Measurements from ENCODE around the gene SOCS1. TPM values are rescaled to one million over a fixed set of nuclear protein-coding genes. Genes with fewer than 3 reads are reported as not detected.

The SOCS1 gene
- total RNA-seq, 2 experiments from 2014 or later, result 45.1 to 45.6 TPM

DNA sequence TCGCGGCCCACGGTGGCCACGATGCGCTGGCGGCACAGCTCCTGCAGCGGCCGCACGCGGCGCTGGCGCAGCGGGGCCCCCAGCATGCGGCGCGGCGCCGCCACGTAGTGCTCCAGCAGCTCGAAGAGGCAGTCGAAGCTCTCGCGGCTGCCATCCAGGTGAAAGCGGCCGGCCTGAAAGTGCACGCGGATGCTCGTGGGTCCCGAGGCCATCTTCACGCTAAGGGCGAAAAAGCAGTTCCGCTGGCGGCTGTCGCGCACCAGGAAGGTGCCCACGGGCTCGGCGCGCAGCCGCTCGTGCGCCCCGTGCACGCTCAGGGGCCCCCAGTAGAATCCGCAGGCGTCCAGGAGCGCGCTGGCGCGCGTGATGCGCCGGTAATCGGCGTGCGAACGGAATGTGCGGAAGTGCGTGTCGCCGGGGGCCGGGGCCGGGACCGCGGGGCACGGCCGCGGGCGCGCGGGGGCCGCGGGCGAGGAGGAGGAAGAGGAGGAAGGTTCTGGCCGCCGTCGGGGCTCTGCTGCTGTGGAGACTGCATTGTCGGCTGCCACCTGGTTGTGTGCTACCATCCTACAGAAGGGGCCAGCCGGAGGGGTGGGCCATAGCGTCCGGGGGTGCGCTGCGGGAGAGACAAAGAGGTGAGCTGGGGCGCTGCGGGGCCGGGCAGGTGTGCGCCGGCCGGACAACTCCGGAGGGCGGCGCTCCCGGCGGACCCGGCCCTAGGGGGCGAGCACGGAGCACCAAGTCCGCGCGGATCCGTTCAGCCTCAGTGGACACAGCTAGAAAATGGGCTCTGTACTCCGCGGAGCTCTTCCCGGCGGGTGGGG, 879 bp downstream of the SOCS1 start:
- intact Hi-C loops (cut with micrococcal nuclease), result loop anchor here (1.0 to 10.0 kb wide), 5 partner anchors 57 to 540 kb away; partner anchors contain the start of genes NUBP1 and ZC3H7A
- Mint-ChIP-seq H3K4me1 (ENCODE audit: low read depth) (peaks cover 44% of the 10 kb centered on the region), H3K4me3 (peak overlapping the region; percentile 87), H3K9me3 (no peaks in the 10 kb centered on the region), H3K36me3 (ENCODE audit: low read depth) (peaks cover 43% of the 10 kb centered on the region), H3K27ac (peak overlapping the region; percentile 99), H3K27me3 (ENCODE audit: low read depth) (no peaks in the 10 kb centered on the region)
- peak; percentile 68 for DNase-seq
- CTCF ChIA-PET, result interaction anchor here (0.8 to 7.2 kb wide), 27 partner anchors 8 to 299 kb away, joined by 3 to 67 read pairs (median 5); no protein-coding TSS in a partner anchor

DNA sequence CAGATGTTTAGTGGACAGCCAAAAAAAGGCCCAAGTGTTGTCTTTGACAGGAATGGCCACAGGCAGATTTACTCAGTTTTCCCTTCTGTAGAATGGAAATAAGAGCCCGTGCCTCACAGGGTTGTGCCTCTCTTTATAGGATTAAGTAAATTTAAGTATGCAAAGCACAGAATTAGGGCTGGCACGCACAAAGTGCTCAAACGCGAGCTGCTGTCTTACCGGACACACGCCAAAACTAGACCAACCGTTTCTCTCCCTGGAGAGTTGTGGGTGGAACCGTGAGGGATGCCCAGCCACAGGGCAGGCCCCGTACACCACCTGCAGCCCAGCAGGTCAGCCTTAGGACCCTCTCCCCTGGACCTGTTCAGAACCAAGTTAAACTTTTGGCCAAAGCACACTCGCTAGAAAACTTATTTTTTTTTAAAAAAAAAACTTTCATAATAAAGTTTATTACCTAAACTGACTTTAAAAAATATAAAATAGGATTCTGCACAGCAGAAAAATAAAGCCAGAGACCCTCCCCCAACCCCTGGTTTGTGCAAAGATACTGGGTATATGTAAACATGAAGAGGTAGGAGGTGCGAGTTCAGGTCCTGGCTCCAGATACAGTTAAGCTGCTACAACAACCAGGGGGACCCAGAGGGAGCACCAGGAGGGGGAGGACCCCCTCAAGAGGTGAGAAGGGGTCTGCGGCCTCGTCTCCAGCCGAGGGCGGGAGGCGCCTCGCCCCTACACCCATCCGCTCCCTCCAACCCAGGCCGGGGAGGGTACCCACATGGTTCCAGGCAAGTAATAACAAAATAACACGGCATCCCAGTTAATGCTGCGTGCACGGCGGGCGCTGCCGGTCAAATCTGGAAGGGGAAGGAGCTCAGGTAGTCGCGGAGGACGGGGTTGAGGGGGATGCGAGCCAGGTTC, 1.8 kb downstream of the SOCS1 start:
- Mint-ChIP-seq H3K27me3 (ENCODE audit: low read depth) (no peaks in the 10 kb centered on the region), H3K4me1 (ENCODE audit: low read depth) (peaks cover 41% of the 10 kb centered on the region), H3K4me3 (peak overlapping the region; percentile 87), H3K27ac (peak overlapping the region; percentile 99), H3K9me3 (no peaks in the 10 kb centered on the region), H3K36me3 (ENCODE audit: low read depth) (peaks cover 43% of the 10 kb centered on the region)
- peak; percentile 37 for DNase-seq
- intact Hi-C loops (cut with micrococcal nuclease), result loop anchor here (10.0 kb wide), 2 partner anchors 509 to 541 kb away; partner anchors contain the start of genes NUBP1 and ZC3H7A
- CTCF ChIA-PET, result interaction anchor here (0.6 to 7.2 kb wide), 17 partner anchors 8 to 289 kb away, joined by 3 to 67 read pairs (median 4); no protein-coding TSS in a partner anchor

GRCh38 chr16:11253009-11253994, 2.7 kb downstream of the SOCS1 start:
- Mint-ChIP-seq H3K4me3 (peak overlapping the region; percentile 87), H3K4me1 (ENCODE audit: low read depth) (peaks cover 35% of the 10 kb centered on the region), H3K27me3 (ENCODE audit: low read depth) (no peaks in the 10 kb centered on the region), H3K9me3 (no peaks in the 10 kb centered on the region), H3K36me3 (ENCODE audit: low read depth) (peaks cover 46% of the 10 kb centered on the region), H3K27ac (peak overlapping the region; percentile 99)
- peak; percentile 86 for DNase-seq
- CTCF ChIA-PET, result interaction anchor here (0.6 to 3.8 kb wide), 8 partner anchors 28 to 282 kb away, joined by 3 to 32 read pairs (median 4); no protein-coding TSS in a partner anchor
- intact Hi-C loops (cut with micrococcal nuclease), result loop anchor here (10.0 kb wide), 2 partner anchors 509 to 541 kb away; partner anchors contain the start of genes NUBP1 and ZC3H7A

DNA sequence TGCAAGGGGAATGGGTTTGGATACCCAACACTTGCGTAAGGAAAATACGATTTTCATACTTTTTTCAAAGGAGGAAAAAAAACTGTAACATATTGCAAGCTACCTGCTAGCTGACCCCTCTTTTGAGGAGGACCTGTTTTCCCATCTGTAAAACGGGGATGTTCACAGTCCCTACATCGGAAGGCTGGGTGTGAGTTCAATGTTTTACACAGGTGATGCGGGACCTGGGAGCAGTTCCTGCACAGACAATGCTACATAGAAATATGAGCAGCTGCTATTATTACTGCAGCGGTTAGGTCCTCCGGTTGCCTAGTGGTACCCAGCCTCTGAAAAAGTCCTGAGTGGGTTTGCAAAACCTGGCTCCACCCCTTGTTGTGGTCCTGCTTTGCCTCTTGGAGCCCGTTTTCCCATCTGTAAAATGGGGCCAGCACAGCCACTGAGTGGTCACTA, 3.5 kb downstream of the SOCS1 start:
- intact Hi-C loops (cut with micrococcal nuclease), result loop anchor here (1.0 to 10.0 kb wide), 7 partner anchors 19 to 542 kb away; partner anchors contain the start of genes NUBP1 and ZC3H7A
- H3K9me3 Mint-ChIP-seq, result no peaks in the 10 kb centered on the region
- no peak for DNase-seq
- no peaks in the 10 kb centered on the region for H3K27me3 Mint-ChIP-seq (ENCODE audit: low read depth)
- peak overlapping the region; percentile 99 for H3K27ac Mint-ChIP-seq
- H3K4me3 Mint-ChIP-seq, result peak overlapping the region; percentile 87
- H3K36me3 Mint-ChIP-seq (ENCODE audit: low read depth), result peaks cover 49% of the 10 kb centered on the region
- CTCF ChIA-PET, result interaction anchor here (0.6 to 1.9 kb wide), 13 partner anchors 18 to 303 kb away, joined by 3 to 7 read pairs (median 3); no protein-coding TSS in a partner anchor
- peaks cover 35% of the 10 kb centered on the region for H3K4me1 Mint-ChIP-seq (ENCODE audit: low read depth)

DNA sequence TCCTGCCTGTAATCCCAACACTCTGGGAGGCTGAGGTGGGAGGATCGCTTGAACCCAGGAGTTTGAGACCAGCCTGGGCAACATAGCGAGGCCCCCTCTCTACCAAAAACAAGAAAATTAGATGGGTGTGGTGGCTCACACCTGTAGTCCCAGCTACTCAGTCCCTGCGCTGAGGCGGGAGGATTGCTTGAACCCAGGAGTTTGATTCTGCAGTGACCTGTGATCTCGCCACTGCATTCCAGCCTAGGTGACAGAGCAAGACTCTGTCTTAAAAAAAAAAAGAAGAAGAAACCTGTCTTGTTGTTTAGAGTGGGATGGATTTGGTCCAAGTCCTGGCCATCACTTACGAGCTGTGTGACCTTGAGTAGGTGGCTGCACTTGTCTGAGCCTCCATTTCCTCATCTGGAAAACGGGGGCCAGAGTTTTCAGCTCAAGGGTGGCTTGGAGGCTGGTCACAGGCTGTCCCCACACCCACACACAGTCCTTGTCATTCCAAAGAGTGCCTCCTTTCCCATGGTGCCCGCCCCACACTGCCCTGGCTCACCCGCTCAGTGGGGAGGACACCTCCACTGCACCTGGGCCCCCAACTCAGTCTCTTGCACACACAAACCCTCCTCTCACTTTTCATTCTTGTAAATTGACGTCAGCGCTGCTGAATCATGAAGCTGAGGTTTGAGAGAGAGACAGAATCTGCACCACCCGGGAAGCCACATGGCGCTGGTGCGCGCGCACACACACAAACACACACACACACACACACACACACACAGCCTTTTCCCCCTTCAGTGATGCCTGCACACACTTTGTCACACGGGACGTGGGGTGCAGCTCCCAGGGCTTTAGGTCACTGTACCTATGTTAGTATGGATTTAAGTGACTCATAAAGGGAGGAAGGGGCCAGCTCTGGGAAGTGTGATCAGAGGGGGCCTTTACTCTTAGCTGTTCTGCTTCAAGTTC, 4.2 kb downstream of the SOCS1 start:
- peaks cover 49% of the 10 kb centered on the region for H3K36me3 Mint-ChIP-seq (ENCODE audit: low read depth)
- peaks cover 34% of the 10 kb centered on the region for H3K4me1 Mint-ChIP-seq (ENCODE audit: low read depth)
- DNase-seq, result peak; percentile 93
- intact Hi-C loops (cut with micrococcal nuclease), result loop anchor here (1.0 to 10.0 kb wide), 7 partner anchors 19 to 543 kb away; partner anchors contain the start of genes NUBP1 and ZC3H7A
- H3K27me3 Mint-ChIP-seq (ENCODE audit: low read depth), result no peaks in the 10 kb centered on the region
- peak overlapping the region; percentile 99 for H3K27ac Mint-ChIP-seq
- CTCF ChIA-PET, result interaction anchor here (0.6 to 1.9 kb wide), 16 partner anchors 13 to 302 kb away, joined by 3 to 7 read pairs (median 3); no protein-coding TSS in a partner anchor
- H3K9me3 Mint-ChIP-seq, result no peaks in the 10 kb centered on the region
- H3K4me3 Mint-ChIP-seq, result peak overlapping the region; percentile 87

DNA sequence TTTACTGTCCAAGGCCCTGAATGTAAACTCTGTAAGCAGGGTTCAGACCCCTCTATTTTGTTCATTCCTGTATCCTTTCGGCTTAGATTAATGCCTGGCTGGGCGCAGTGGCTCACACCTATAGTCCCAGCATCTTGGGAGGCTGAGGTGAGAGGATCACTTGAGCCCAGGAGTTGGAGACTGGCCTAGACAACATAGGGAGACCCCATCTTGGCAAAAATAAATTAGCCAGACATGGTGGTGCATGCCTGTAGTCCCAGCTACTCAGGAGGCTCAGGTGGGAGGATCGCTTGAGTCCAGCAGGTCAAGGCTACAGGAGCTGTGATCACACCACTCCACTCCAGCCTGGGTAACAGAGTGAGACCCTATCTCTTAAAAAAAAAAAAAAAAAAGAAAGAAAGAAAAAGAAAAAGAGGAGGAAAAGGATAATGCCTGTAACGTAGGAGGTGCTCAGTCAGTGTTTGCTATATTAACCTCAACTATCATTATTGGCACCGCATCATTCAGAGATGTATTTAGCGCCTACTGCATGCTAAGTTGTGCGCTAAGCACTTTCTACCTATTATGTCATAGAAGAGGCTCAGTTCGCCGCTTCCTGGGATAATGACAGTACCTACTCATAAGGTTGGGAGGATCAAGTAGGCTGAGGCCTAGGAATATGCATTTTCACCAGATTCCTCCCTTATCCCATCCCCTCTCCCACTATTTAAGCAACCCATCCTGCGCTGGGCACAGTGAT, 5.0 kb downstream of the SOCS1 start:
- CTCF ChIA-PET, result interaction anchor here (0.9 to 1.5 kb wide), 4 partner anchors 12 to 287 kb away, joined by 3 to 7 read pairs (median 5); no protein-coding TSS in a partner anchor

DNA sequence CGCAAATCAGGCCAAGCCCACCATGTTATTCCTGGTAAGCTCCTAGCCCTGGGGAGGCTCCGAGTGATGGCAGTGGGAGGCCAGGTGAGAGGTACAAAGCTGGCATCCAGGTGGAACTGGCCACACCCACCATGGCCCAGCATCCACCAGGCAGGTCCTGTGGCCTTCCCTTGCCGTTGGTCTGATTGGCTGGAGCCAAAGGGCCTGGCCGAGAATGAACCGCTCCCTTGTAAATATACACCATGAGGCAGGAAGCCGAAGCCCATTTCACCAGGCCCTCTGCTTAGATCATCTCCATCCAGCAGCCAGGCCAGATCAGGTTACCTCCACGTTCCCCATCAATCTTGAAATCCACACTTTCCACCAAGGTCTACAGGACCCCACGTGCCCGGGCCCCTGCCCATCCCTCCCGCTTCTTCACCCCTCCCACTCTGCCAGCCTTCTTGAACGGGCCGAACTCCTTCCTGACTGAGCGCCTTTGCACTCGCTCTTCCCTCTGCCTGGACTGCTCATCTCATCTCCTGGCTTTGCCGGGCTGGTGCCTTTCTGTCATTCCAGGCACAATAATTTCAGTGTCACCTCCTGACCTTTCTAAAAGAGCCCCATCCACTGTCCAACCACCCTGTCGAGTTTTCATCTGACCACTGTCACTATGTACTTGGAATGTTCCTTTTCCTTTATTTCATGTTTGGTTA, 5.8 kb downstream of the SOCS1 start:
- Mint-ChIP-seq H3K27ac (peak overlapping the region; percentile 71), H3K9me3 (no peaks in the 10 kb centered on the region), H3K36me3 (ENCODE audit: low read depth) (peaks cover 46% of the 10 kb centered on the region), H3K27me3 (ENCODE audit: low read depth) (no peaks in the 10 kb centered on the region), H3K4me3 (no peak overlapping the region), H3K4me1 (ENCODE audit: low read depth) (peaks cover 48% of the 10 kb centered on the region)
- no peak for DNase-seq
- intact Hi-C loops (cut with micrococcal nuclease), result loop anchor here (10.0 kb wide), 2 partner anchors 505 to 545 kb away; partner anchors contain the start of genes NUBP1 and ZC3H7A
- CTCF ChIA-PET, result no interaction called here

More for the DNA sequence above, 5.0 kb downstream of the SOCS1 start:
- no peaks in the 10 kb centered on the region for H3K27me3 Mint-ChIP-seq (ENCODE audit: low read depth)
- no peak for DNase-seq
- H3K9me3 Mint-ChIP-seq, result no peaks in the 10 kb centered on the region
- H3K4me3 Mint-ChIP-seq, result no peak overlapping the region
- peaks cover 49% of the 10 kb centered on the region for H3K36me3 Mint-ChIP-seq (ENCODE audit: low read depth)
- H3K27ac Mint-ChIP-seq, result peak overlapping the region; percentile 99
- intact Hi-C loops (cut with micrococcal nuclease), result loop anchor here (10.0 kb wide), 2 partner anchors 506 to 544 kb away; partner anchors contain the start of genes NUBP1 and ZC3H7A
- peaks cover 41% of the 10 kb centered on the region for H3K4me1 Mint-ChIP-seq (ENCODE audit: low read depth)

GRCh38 chr16:11249233-11250061, 6.6 kb downstream of the SOCS1 start:
- H3K9me3 Mint-ChIP-seq, result no peaks in the 10 kb centered on the region
- no peak overlapping the region for H3K27ac Mint-ChIP-seq
- intact Hi-C loops (cut with micrococcal nuclease), result loop anchor here (10.0 kb wide), 2 partner anchors 505 to 545 kb away; partner anchors contain the start of genes NUBP1 and ZC3H7A
- no peaks in the 10 kb centered on the region for H3K27me3 Mint-ChIP-seq (ENCODE audit: low read depth)
- CTCF ChIA-PET, result no interaction called here
- no peak overlapping the region for H3K4me3 Mint-ChIP-seq
- H3K36me3 Mint-ChIP-seq (ENCODE audit: low read depth), result peaks cover 40% of the 10 kb centered on the region
- peaks cover 51% of the 10 kb centered on the region for H3K4me1 Mint-ChIP-seq (ENCODE audit: low read depth)
- DNase-seq, result no peak

Data from activated naive CD4-positive, alpha-beta T cell treated with anti-CD3 and anti-CD28 coated beads for 36 hours (primary cell).